Common myeloid progenitor, CD34-positive (primary cell): ENCODE data around the gene C14orf39.
"Not testable (repeated sequence)": the region's sequence is repeated elsewhere in the genome, so short reads cannot be mapped to it uniquely, and the experiment has no call there.

Experiments
- CTCF ChIA-PET: fragments of 350-600 bp; sonication (Branson Sonifier 250); formaldehyde crosslinking; loops from one replicate; lab custom pipeline; 2021; ENCODE audit warnings: antibody characterized with exemption; lab: Charles Lee
- POLR2A ChIA-PET: fragments of 350-600 bp; sonication (Branson Sonifier 250); formaldehyde crosslinking; loops from one replicate; lab custom pipeline; 2021; ENCODE audit warnings: antibody characterized with exemption; lab: Charles Lee
- DNase-seq, 3 donors: peaks; one replicate each; pipeline versions ENCODE4 v3.0.0 to v3.0.0-alpha.2; 2013
- H3K27ac ChIP-seq, 2 experiments: 1 replicate in 1 of 2; 2 replicates in 1 of 2; pipeline ENCODE4 v1.7.0; 2013; ENCODE audit warnings: inconsistent platforms in 2 of 2, low read length in 2 of 2, mild to moderate bottlenecking in 2 of 2, low read depth in 1 of 2, moderate library complexity in 1 of 2; ENCODE audit not compliant: severe bottlenecking in 2 of 2, insufficient read depth in 1 of 2, poor library complexity in 1 of 2
- H3K27me3 ChIP-seq, 5 experiments: replicated peaks in 2 of 5; 1 replicate in 3 of 5; 2 replicates in 2 of 5; pipeline versions ENCODE4 v1.6.1 to v1.7.0; 2013; ENCODE audit warnings: low read length in 4 of 5, mild to moderate bottlenecking in 2 of 5, moderate library complexity in 2 of 5, inconsistent platforms in 1 of 5; ENCODE audit not compliant: insufficient read depth in 5 of 5, control insufficient read depth in 4 of 5
- H3K36me3 ChIP-seq, 4 experiments: 1 replicate in 2 of 4; 2 replicates in 2 of 4; pipeline versions ENCODE4 v1.6.1 to v1.7.0; 2013; ENCODE audit warnings: low read length in 3 of 4, control low read depth in 1 of 4, mild to moderate bottlenecking in 1 of 4; ENCODE audit not compliant: control insufficient read depth in 4 of 4, insufficient read depth in 4 of 4
- H3K4me1 ChIP-seq, 4 experiments: 1 replicate in 3 of 4; 2 replicates in 1 of 4; pipeline versions ENCODE4 v1.6.1 to v1.7.1; 2013; ENCODE audit warnings: low read length in 3 of 4, mild to moderate bottlenecking in 3 of 4, control low read depth in 1 of 4, inconsistent platforms in 1 of 4, moderate library complexity in 1 of 4; ENCODE audit not compliant: control insufficient read depth in 4 of 4, insufficient read depth in 4 of 4; ENCODE audit errors: control extremely low read depth in 1 of 4
- H3K4me3 ChIP-seq, 7 experiments: 1 replicate in 4 of 7; 2 replicates in 3 of 7; pipeline versions ENCODE4 v1.5.1 to v1.7.0; 2013; ENCODE audit warnings: mild to moderate bottlenecking in 7 of 7, low read length in 6 of 7, moderate library complexity in 6 of 7, inconsistent platforms in 2 of 7, low read depth in 2 of 7, control low read depth in 1 of 7; ENCODE audit not compliant: insufficient read depth in 4 of 7, control insufficient read depth in 1 of 7; ENCODE audit errors: extremely low read depth in 1 of 7
- H3K9me3 ChIP-seq, 5 experiments: 1 replicate in 4 of 5; 2 replicates in 1 of 5; pipeline versions ENCODE4 v1.6.1 to v1.7.1; 2013; ENCODE audit warnings: low read length in 4 of 5, mild to moderate bottlenecking in 2 of 5, inconsistent platforms in 1 of 5, low read depth in 1 of 5, moderate library complexity in 1 of 5; ENCODE audit not compliant: control insufficient read depth in 4 of 5, insufficient read depth in 2 of 5; ENCODE audit errors: control extremely low read depth in 1 of 5
- WGBS: methylation state at CpG from one replicate; pipeline ENCODE4 v1.1.5; 2013; ENCODE audit not compliant: insufficient coverage; 5-methylcytosine and 5-hydroxymethylcytosine counted together

The C14orf39 gene

GRCh38 chr14:60488175-60488574 lies 2.3 kb upstream of the C14orf39 start:
- no peak for DNase-seq
- Histone ChIP-seq H3K27me3 (peaks cover 10 to 91% (median 56%) of the 10 kb centered on the region in 5 experiments), H3K4me1 (peaks cover 0 to 12% (median 11%) of the 10 kb centered on the region in 4 experiments), H3K36me3 (no peaks in the 10 kb centered on the region), H3K27ac (no peak overlapping the region), H3K4me3 (no peak overlapping the region), H3K9me3 (peaks cover 0 to 3% (median 0%) of the 10 kb centered on the region in 5 experiments)
- CTCF ChIA-PET = no interaction called here
- POLR2A ChIA-PET = no interaction called here

GRCh38 chr14:60487211-60487610 lies 1.3 kb upstream of the C14orf39 start:
- Histone ChIP-seq H3K27me3 (peaks cover 6 to 95% (median 56%) of the 10 kb centered on the region in 5 experiments), H3K4me1 (peaks cover 0 to 12% (median 11%) of the 10 kb centered on the region in 4 experiments), H3K27ac (no peak overlapping the region), H3K36me3 (no peaks in the 10 kb centered on the region), H3K9me3 (peaks cover 0 to 3% (median 0%) of the 10 kb centered on the region in 5 experiments), H3K4me3 (no peak overlapping the region)
- DNase-seq = no peak
- 67% methylated on average over 1 of the region's 2 CpGs for WGBS
- CTCF ChIA-PET = no interaction called here
- POLR2A ChIA-PET = no interaction called here

GRCh38 chr14:60485057-60485597 lies 736 bp downstream of the C14orf39 start:
- POLR2A ChIA-PET = no interaction called here
- Histone ChIP-seq H3K27me3 (peaks cover 6 to 91% (median 52%) of the 10 kb centered on the region in 5 experiments), H3K36me3 (no peaks in the 10 kb centered on the region), H3K4me3 (peak overlapping the region in 6 of 7 experiments; percentile 1 to 61 (median 28)), H3K4me1 (peaks cover 0 to 12% (median 11%) of the 10 kb centered on the region in 4 experiments), H3K9me3 (peaks cover 0 to 6% (median 0%) of the 10 kb centered on the region in 5 experiments), H3K27ac (no peak overlapping the region)
- 4% methylated on average over 22 of the region's 25 CpGs for WGBS
- no peak for DNase-seq
- CTCF ChIA-PET = no interaction called here

GRCh38 chr14:60482743-60483142 lies 3.1 kb downstream of the C14orf39 start:
- WGBS = no CpG with 5 or more reads among the region's 1 CpG
- Histone ChIP-seq H3K9me3 (peaks cover 0 to 6% (median 0%) of the 10 kb centered on the region in 5 experiments), H3K27ac (no peak overlapping the region), H3K4me1 (peaks cover 0 to 12% (median 11%) of the 10 kb centered on the region in 4 experiments), H3K36me3 (no peaks in the 10 kb centered on the region), H3K27me3 (peaks cover 6 to 72% (median 35%) of the 10 kb centered on the region in 5 experiments), H3K4me3 (no peak overlapping the region)
- CTCF ChIA-PET = interaction anchor here (0.6 to 1.2 kb wide), 3 partner anchors 13 to 143 kb away, joined by 3 read pairs; no protein-coding TSS in a partner anchor
- POLR2A ChIA-PET = no interaction called here
- no peak for DNase-seq

- H3K36me3 ChIP-seq, H3K9me3 ChIP-seq, CTCF ChIA-PET, H3K4me3 ChIP-seq, POLR2A ChIA-PET, H3K4me1 ChIP-seq, DNase-seq, H3K27ac ChIP-seq: not testable (repeated sequence)
- H3K27me3 ChIP-seq = peaks cover 2 to 58% (median 18%) of the 10 kb centered on the region in 5 experiments
- WGBS = 90% methylated on average over 2 of the region's 7 CpGs
Measured at GRCh38 chr14:60480248-60480647, 5.6 kb downstream of the C14orf39 start.

- Histone ChIP-seq H3K4me1 (no peaks in the 10 kb centered on the region), H3K36me3 (no peaks in the 10 kb centered on the region), H3K27me3 (peaks cover 0 to 20% (median 2%) of the 10 kb centered on the region in 5 experiments), H3K9me3 (no peaks in the 10 kb centered on the region), H3K4me3 (no peak overlapping the region), H3K27ac (no peak overlapping the region)
- POLR2A ChIA-PET = no interaction called here
- DNase-seq = no peak
- CTCF ChIA-PET = no interaction called here
- WGBS = 82% methylated on average over 2 of the region's 4 CpGs
Measured at GRCh38 chr14:60455875-60456274, 30.0 kb downstream of the C14orf39 start.

- peaks cover 0 to 7% (median 0%) of the 10 kb centered on the region in 5 experiments for H3K9me3 ChIP-seq
- no peak overlapping the region for H3K4me3 ChIP-seq
- H3K27ac ChIP-seq = no peak overlapping the region
- H3K27me3 ChIP-seq = no peaks in the 10 kb centered on the region
- H3K4me1 ChIP-seq = no peaks in the 10 kb centered on the region
- WGBS = 86% methylated on average over 2 of the region's 2 CpGs
- no peaks in the 10 kb centered on the region for H3K36me3 ChIP-seq
- no peak for DNase-seq
- CTCF ChIA-PET = no interaction called here
- POLR2A ChIA-PET = no interaction called here
Measured at GRCh38 chr14:60430276-60430675, 55.6 kb downstream of the C14orf39 start.
